Esophagus squamous epithelium (tissue), 4 donors: ENCODE results near the gene MLLT10.

Experiments
- POLR2A ChIP-seq, 4 donors: fragments of 450-650 bp; IDR thresholded peaks; one replicate each; pipeline ENCODE4 v1.6.1; 2017; ENCODE audit warnings: antibody characterized with exemption in 4 of 4, mild to moderate bottlenecking in 4 of 4, moderate library complexity in 3 of 4
- TF ChIP-seq, protein P1 (sequence below), 6 experiments: fragments of 450-650 bp in 4 of 6; fragments of 200-600 bp in 2 of 6; sonication (generic) in 2 of 6; IDR thresholded peaks; one replicate each; pipeline ENCODE4 v1.5.1; 2016 to 2019; ENCODE audit warnings: antibody characterized with exemption in 6 of 6, mild to moderate bottlenecking in 4 of 6, moderate library complexity in 4 of 6

DNA sequence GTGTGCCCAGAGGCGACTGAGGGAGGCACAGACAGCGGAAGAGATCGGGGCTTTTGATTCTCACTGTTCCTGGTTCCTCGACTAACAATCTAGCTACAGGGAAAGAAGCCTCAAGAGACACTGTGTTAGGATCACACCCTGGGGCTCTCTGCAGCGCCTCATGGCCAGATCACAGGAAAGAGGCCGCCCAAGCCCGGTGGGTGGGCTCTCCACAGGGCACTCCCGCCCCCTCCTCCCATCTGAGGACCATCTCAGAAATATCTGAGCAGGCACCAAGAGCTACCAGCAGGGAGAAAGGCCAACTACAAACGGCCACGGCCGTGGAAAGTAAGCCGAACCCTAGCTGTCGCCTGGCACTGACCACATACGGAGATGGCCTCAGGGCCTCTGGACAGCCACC, 224.2 kb downstream of the MLLT10 start:
- TF ChIP-seq, protein P1, sequence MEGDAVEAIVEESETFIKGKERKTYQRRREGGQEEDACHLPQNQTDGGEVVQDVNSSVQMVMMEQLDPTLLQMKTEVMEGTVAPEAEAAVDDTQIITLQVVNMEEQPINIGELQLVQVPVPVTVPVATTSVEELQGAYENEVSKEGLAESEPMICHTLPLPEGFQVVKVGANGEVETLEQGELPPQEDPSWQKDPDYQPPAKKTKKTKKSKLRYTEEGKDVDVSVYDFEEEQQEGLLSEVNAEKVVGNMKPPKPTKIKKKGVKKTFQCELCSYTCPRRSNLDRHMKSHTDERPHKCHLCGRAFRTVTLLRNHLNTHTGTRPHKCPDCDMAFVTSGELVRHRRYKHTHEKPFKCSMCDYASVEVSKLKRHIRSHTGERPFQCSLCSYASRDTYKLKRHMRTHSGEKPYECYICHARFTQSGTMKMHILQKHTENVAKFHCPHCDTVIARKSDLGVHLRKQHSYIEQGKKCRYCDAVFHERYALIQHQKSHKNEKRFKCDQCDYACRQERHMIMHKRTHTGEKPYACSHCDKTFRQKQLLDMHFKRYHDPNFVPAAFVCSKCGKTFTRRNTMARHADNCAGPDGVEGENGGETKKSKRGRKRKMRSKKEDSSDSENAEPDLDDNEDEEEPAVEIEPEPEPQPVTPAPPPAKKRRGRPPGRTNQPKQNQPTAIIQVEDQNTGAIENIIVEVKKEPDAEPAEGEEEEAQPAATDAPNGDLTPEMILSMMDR (IDR thresholded peaks at IDR 0.05), result no peak
- no peak for TF ChIP-seq POLR2A (IDR thresholded peaks at IDR 0.05)
